K562 (cell line): ENCODE results near the gene RHBDF2. TPM values are rescaled to one million over a fixed set of nuclear protein-coding genes. Genes with fewer than 3 reads are reported as not detected.

Source experiments
- ATAC-seq: fragments of 200-7000 bp; cut with Tn5 transposase; 3 replicates; pipeline ENCODE4 v1.9.1; 2020; ENCODE audit warnings: moderate library complexity
- BruUV-seq: library from RNA; stranded (reverse); fragments of 400-500 nt; replicated peaks from 2 replicates; lab custom pipeline; 2021; lab: Mats Ljungman, UMichigan
- CTCF ChIA-PET: fragments of 300-600 bp; formaldehyde crosslinking; extraction: SDS; loops from one replicate; lab custom pipeline; 2021; ENCODE audit warnings: low intra/inter-chr PET ratio; lab: Yijun Ruan, JAX
- POLR2A ChIA-PET: fragments of 300-600, 350-650 bp; sonication (Branson Sonifier 250); formaldehyde crosslinking; extraction: SDS; loops from one replicate; lab custom pipeline; 2021; ENCODE audit warnings: antibody characterized with exemption, inconsistent platforms; lab: Yijun Ruan, JAX
- DNase-seq, 4 experiments: peaks; one replicate each; pipeline versions ENCODE4 v3.0.0 to v3.0.0-alpha.2; 2011 to 2018; ENCODE audit warnings: low spot score in 3 of 4, mixed read lengths in 3 of 4; ENCODE audit errors: extremely low read depth in 1 of 4
- FAIRE-seq: peaks from 2 replicates; lab custom pipeline; 2011; peaks lifted over from hg19 to GRCh38; lab: Jason Lieb, UNC
- H2AFZ ChIP-seq: 2 replicates; pipeline ENCODE4 v1.6.0; 2011; ENCODE audit warnings: low read depth, low read length, control low read depth, inconsistent platforms
- H3K27ac ChIP-seq: fragments of 200-600 bp; 3 replicates; pipeline ENCODE4 v1.8.0; 2011; ENCODE audit warnings: low read depth, mild to moderate bottlenecking, control low read depth, inconsistent platforms, low read length, moderate library complexity, mixed read lengths; ENCODE audit errors: extremely low read depth
- H3K27me3 ChIP-seq, 2 experiments: fragments of 300-600 bp in 1 of 2; 2 replicates in 1 of 2; 3 replicates in 1 of 2; pipeline versions ENCODE4 v1.6.0 to v1.8.0; 2011; ENCODE audit warnings: inconsistent platforms in 2 of 2, low read length in 2 of 2, mild to moderate bottlenecking in 1 of 2, mixed read lengths in 1 of 2, moderate library complexity in 1 of 2; ENCODE audit not compliant: control insufficient read depth in 2 of 2, insufficient read depth in 2 of 2
- H3K36me3 ChIP-seq: fragments of 300-600 bp; 3 replicates; pipeline ENCODE4 v1.8.0; 2011; ENCODE audit warnings: mild to moderate bottlenecking, low read length, inconsistent platforms; ENCODE audit not compliant: control insufficient read depth, insufficient read depth
- H3K4me1 ChIP-seq, 2 experiments: fragments of 200-600 bp in 1 of 2; replicated peaks in 1 of 2; 2 replicates in 1 of 2; 3 replicates in 1 of 2; pipeline versions ENCODE4 v1.5.1 to v1.8.0; 2011; ENCODE audit warnings: inconsistent platforms in 2 of 2, low read length in 2 of 2, mild to moderate bottlenecking in 1 of 2, mixed read lengths in 1 of 2, moderate library complexity in 1 of 2; ENCODE audit not compliant: control insufficient read depth in 2 of 2, insufficient read depth in 2 of 2
- H3K4me2 ChIP-seq: 2 replicates; pipeline ENCODE4 v1.6.1; 2011; ENCODE audit warnings: low read length, control low read depth, inconsistent platforms, mixed read lengths; ENCODE audit not compliant: insufficient read depth
- H3K4me3 ChIP-seq: fragments of 200-600 bp; sonication (generic), shearing (Covaris generic); 2 replicates; pipeline ENCODE4 v1.5.1; 2016; ENCODE audit warnings: control low read depth, inconsistent platforms
- H3K79me2 ChIP-seq: fragments of 200-600 bp; 3 replicates; pipeline ENCODE4 v1.8.0; 2011; ENCODE audit warnings: low read length, inconsistent platforms; ENCODE audit not compliant: control insufficient read depth, insufficient read depth
- H3K9ac ChIP-seq, 2 experiments: 2 replicates each; pipeline versions ENCODE4 v1.6.0 to v1.6.1; 2011; ENCODE audit warnings: low read depth in 2 of 2, low read length in 2 of 2, control low read depth in 1 of 2, inconsistent platforms in 1 of 2, mild to moderate bottlenecking in 1 of 2, mixed read lengths in 1 of 2; ENCODE audit not compliant: insufficient read depth in 1 of 2
- H3K9me1 ChIP-seq: one replicate; pipeline ENCODE4 v1.6.0; 2011; ENCODE audit warnings: inconsistent platforms, mild to moderate bottlenecking, low read length, moderate library complexity; ENCODE audit not compliant: control insufficient read depth, insufficient read depth
- H3K9me3 ChIP-seq: replicated peaks from 2 replicates; pipeline ENCODE4 v1.5.1; 2011; ENCODE audit warnings: low read depth, low read length, inconsistent platforms; ENCODE audit not compliant: control insufficient read depth, insufficient read depth
- H4K20me1 ChIP-seq: replicated peaks from 2 replicates; pipeline ENCODE4 v1.6.1; 2011; ENCODE audit warnings: low read length, inconsistent platforms, mixed read lengths; ENCODE audit not compliant: control insufficient read depth, insufficient read depth
- ATF1 ChIP-seq, 2 experiments: fragments of 450-650 bp in 1 of 2; IDR thresholded peaks; 2 replicates each; pipeline ENCODE4 v1.6.1; 2016; ENCODE audit warnings: missing compliant biosample characterization in 1 of 2, missing genetic modification characterization in 1 of 2
- PATZ1 ChIP-seq: fragments of 250-450 bp; sonication (Bioruptor Pico); IDR thresholded peaks from 2 replicates; pipeline ENCODE4 v1.5.0; 2020; ENCODE audit warnings: mild to moderate bottlenecking, borderline replicate concordance
- ZNF311 ChIP-seq: fragments of 250-450 bp; sonication (Bioruptor Pico); IDR thresholded peaks from 2 replicates; pipeline ENCODE4 v1.4.0; 2020; ENCODE audit warnings: mild to moderate bottlenecking, moderate library complexity
- ZNF740 ChIP-seq, 3 experiments: fragments of 200-800 bp in 1 of 3; sonication (Bioruptor generic) in 1 of 3; sonication (generic) in 1 of 3; formaldehyde crosslinking in 1 of 3; IDR thresholded peaks; 2 replicates each; pipeline versions ENCODE4 v1.6.1 to v1.8.0; 2016 to 2022; ENCODE audit warnings: mild to moderate bottlenecking in 2 of 3, missing compliant biosample characterization in 2 of 3, missing genetic modification characterization in 2 of 3, missing genetic modification reagents in 1 of 3
- WGBS: fragments of 100-300 bp; shearing (Covaris generic); methylation state at CpG from one replicate; pipeline ENCODE4 v1.1.6; 2016; ENCODE audit warnings: low coverage, mixed read lengths; ENCODE audit not compliant: insufficient coverage; ENCODE audit errors: missing lambda C conversion rate; 5-methylcytosine and 5-hydroxymethylcytosine counted together
- in situ Hi-C: fragments of 300-500 bp; cut with MboI; formaldehyde crosslinking; loops from 4 replicates; pipeline ENCODE4 v1.15.0; 2018; ENCODE audit warnings: inconsistent platforms, mixed read lengths
- intact Hi-C: fragments of 100-400 bp; cut with micrococcal nuclease; formaldehyde crosslinking; loops from 2 replicates; pipeline ENCODE4 v1.14.2; 2022
- polyA plus RNA-seq, 8 experiments: library from polyadenylated mRNA; depleted of rRNA in 4 of 8; stranded (reverse) in 5 of 8; unstranded in 3 of 8; fragments of >200 nt; fragmentation: Nextera tagmentation in 2 of 8; fragmentation: Illumina TruSeq in 1 of 8; extraction: Ambion mirVana in 2 of 8; extraction: Trizol in 1 of 8; gene quantifications; 2 replicates each; pipeline versions ENCODE4 v1.2.1 to v1.2.3, GENCODE V29; 2011 to 2014; ENCODE audit warnings: inconsistent platforms in 1 of 8, missing spikeins in 1 of 8
- total RNA-seq, 7 experiments: library from RNA; depleted of rRNA in 6 of 7; stranded (reverse); fragments of >200 nt in 6 of 7; fragmentation: Illumina TruSeq in 2 of 7; extraction: Trizol in 2 of 7; gene quantifications; 2 replicates each; pipeline versions ENCODE4 v1.2.1 to v1.2.3, GENCODE V29; 2011 to 2021; ENCODE audit warnings: low replicate concordance in 1 of 7

Gene RHBDF2
- total and polyA plus RNA-seq, 9 of the 15 experiments (the other 6 are each of a cell fraction or from before 2014, with no cell fraction given) = 0.04 to 2.8 (median 1.1) TPM

GRCh38 chr17:76453431-76453743 lies 47.8 kb downstream of the RHBDF2 start:
- no peak for FAIRE-seq
- no peak for TF ChIP-seq PATZ1 (CRISPR knock-in tag)
- TF ChIP-seq ZNF311 = no peak
- TF ChIP-seq ZNF740 (CRISPR knock-in tag; IDR thresholded peaks at IDR 0.05) = peak; percentile 39; the same call in 1 of the 2 replicates
- no peak for TF ChIP-seq ZNF740 (tag; IDR thresholded peaks at IDR 0.05)
- no peak for TF ChIP-seq ATF1 (CRISPR knock-in tag; IDR thresholded peaks at IDR 0.05)
- peak; percentile 35; the same call in 1 of the 2 replicates for TF ChIP-seq ATF1 (tag; IDR thresholded peaks at IDR 0.05)
- TF ChIP-seq, all 486 proteins: peak for 2
- Histone ChIP-seq H3K4me1 (peaks cover 12 to 18% of the 10 kb centered on the region in 2 experiments; a peak in 4 of 5 replicates), H3K9me3 (no peaks in the 10 kb centered on the region), H3K36me3 (0 out of 3 replicates have a peak, but pooled peaks cover 4% of the 10 kb centered on the region), H3K27me3 (no peaks in the 10 kb centered on the region), H3K27ac (no peak overlapping the region), H3K9ac (no peak overlapping the region), H3K4me3 (no peak overlapping the region), H3K79me2 (peaks cover 45% of the 10 kb centered on the region), H4K20me1 (peaks cover 20% of the 10 kb centered on the region), H3K9me1 (no peaks in the 10 kb centered on the region), H3K4me2 (no peak overlapping the region), H2AFZ (no peak overlapping the region)
- ChIA-PET CTCF (interaction anchor here (0.6 kb wide), 1 partner anchor 148 kb away, joined by 3 read pairs; no protein-coding TSS in a partner anchor), POLR2A (interaction anchor here (0.9 to 1.1 kb wide), 3 partner anchors 10 to 57 kb away, joined by 3 to 4 read pairs (median 3); no protein-coding TSS in a partner anchor)
- ATAC-seq (no peak), DNase-seq (no peak)
- WGBS = 22% methylated on average over 4 of the region's 6 CpGs
- in situ Hi-C loops (no loop called here), intact Hi-C loops (loop anchor here (2.0 kb wide), 1 partner anchor 47 kb away; no protein-coding TSS in a partner anchor)
- BruUV-seq = no TSS peak
